ENCODE measurements around the gene AGAP1.

- TF ChIP-seq CTCF (IDR thresholded peaks at IDR 0.05) (no peak), POLR2A (IDR thresholded peaks at IDR 0.05) (no peak)
These were observed 446.5 kb downstream of the AGAP1 start for GRCh38 chr2:235940330-235940729.
